A673 (cell line): Measurements from ENCODE around the gene GABPA. TPM values are rescaled to one million over a fixed set of nuclear protein-coding genes. Genes with fewer than 3 reads are reported as not detected.

Experiments
- BruUV-seq: library from RNA; stranded (reverse); fragments of 400-500 nt; replicated peaks from 2 replicates; lab custom pipeline; 2021; lab: Mats Ljungman, UMichigan
- CTCF ChIA-PET: fragments of 300-600 bp; sonication (Branson Sonifier 250); formaldehyde crosslinking; loops from one replicate; lab custom pipeline; 2022; ENCODE audit warnings: antibody characterized with exemption; lab: Charles Lee
- POLR2A ChIA-PET: fragments of 300-600 bp; sonication (Branson Sonifier 250); formaldehyde crosslinking; loops from one replicate; lab custom pipeline; 2022; ENCODE audit warnings: antibody characterized with exemption; ENCODE audit not compliant: low non-redundant PET; lab: Charles Lee
- DNase-seq: peaks from one replicate; pipeline ENCODE4 v3.0.0-alpha.2; 2015; ENCODE audit warnings: low spot score
- H3K27ac ChIP-seq: fragments of 200-600 bp; sonication (generic); 2 replicates; pipeline ENCODE4 v1.5.1; 2016; ENCODE audit warnings: mixed run types, low read depth, mild to moderate bottlenecking, mixed read lengths, antibody characterized with exemption, low read length; ENCODE audit not compliant: poor library complexity, severe bottlenecking
- H3K27me3 ChIP-seq: fragments of 200-600 bp; sonication (generic); replicated peaks from 2 replicates; pipeline ENCODE4 v1.6.1; 2017; ENCODE audit warnings: mixed run types, low read depth, mild to moderate bottlenecking, mixed read lengths, antibody characterized with exemption, low read length; ENCODE audit not compliant: insufficient read depth, poor library complexity
- H3K36me3 ChIP-seq: fragments of 200-600 bp; sonication (generic); 2 replicates; pipeline ENCODE4 v1.6.1; 2016; ENCODE audit warnings: mixed run types, mild to moderate bottlenecking, mixed read lengths, antibody characterized with exemption, low read length; ENCODE audit not compliant: insufficient read depth, poor library complexity, severe bottlenecking
- H3K4me1 ChIP-seq: fragments of 200-600 bp; sonication (generic); 2 replicates; pipeline ENCODE4 v1.6.1; 2017; ENCODE audit warnings: mixed run types, mild to moderate bottlenecking, mixed read lengths, antibody characterized with exemption, low read length; ENCODE audit not compliant: insufficient read depth, poor library complexity, severe bottlenecking
- H3K4me3 ChIP-seq: fragments of 200-600 bp; sonication (generic); 2 replicates; pipeline ENCODE4 v1.5.1; 2016; ENCODE audit warnings: low read depth, mixed run types, mild to moderate bottlenecking, mixed read lengths, low read length; ENCODE audit not compliant: poor library complexity, severe bottlenecking
- H3K9me3 ChIP-seq: fragments of 200-600 bp; sonication (generic); 2 replicates; pipeline ENCODE4 v1.6.1; 2016; ENCODE audit warnings: mixed run types, low read depth, mild to moderate bottlenecking, mixed read lengths, antibody characterized with exemption, low read length; ENCODE audit not compliant: poor library complexity, severe bottlenecking
- CTCF ChIP-seq: fragments of 300-800, 200-600 bp; sonication (generic); conservative IDR thresholded peaks from 2 replicates; pipeline ENCODE4 v1.5.1; 2017; ENCODE audit warnings: low read depth, mild to moderate bottlenecking, antibody characterized with exemption, low read length, moderate library complexity, mixed read lengths
- EZH2 ChIP-seq: fragments of 200-600 bp; sonication (generic); IDR thresholded peaks from 2 replicates; pipeline ENCODE4 v1.6.1; 2017; ENCODE audit warnings: borderline replicate concordance, low read depth, mild to moderate bottlenecking, mixed read lengths, antibody characterized with exemption, low read length; ENCODE audit not compliant: poor library complexity, severe bottlenecking
- intact Hi-C: fragments of 100-400 bp; cut with micrococcal nuclease; formaldehyde crosslinking; loops from one replicate; pipeline ENCODE4 v1.10.0; 2022; ENCODE audit not compliant: unreplicated experiment
- total RNA-seq: library from RNA; stranded (reverse); gene quantifications from 2 replicates; pipeline ENCODE4 v1.2.3, GENCODE V29; 2021

Gene GABPA
- total RNA-seq, 1 experiment from 2014 or later: 26.2 TPM

DNA sequence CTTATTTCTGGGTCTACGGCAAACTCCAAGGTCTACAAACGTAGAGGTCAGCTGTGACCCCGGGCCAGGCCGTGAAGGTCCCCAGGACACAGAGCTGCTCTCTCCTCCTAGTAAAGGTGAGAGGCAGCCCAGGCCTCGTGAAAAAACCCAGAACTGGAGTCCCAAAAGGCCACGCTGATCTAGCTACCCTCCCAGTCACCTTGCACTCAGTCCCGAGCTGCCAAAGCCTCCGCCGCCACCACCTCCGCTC is 193 bp upstream of the GABPA start:
- Histone ChIP-seq H3K27ac (peak overlapping the region; percentile 99), H3K4me3 (peak overlapping the region; percentile 89), H3K27me3 (no peaks in the 10 kb centered on the region), H3K36me3 (peaks cover 6% of the 10 kb centered on the region), H3K9me3 (no peaks in the 10 kb centered on the region), H3K4me1 (peaks cover 16% of the 10 kb centered on the region)
- ChIA-PET CTCF (interaction anchor here (1.0 kb wide), 1 partner anchor 128 kb away, joined by 3 read pairs; no protein-coding TSS in a partner anchor), POLR2A (no interaction called here)
- DNase-seq: no peak
- BruUV-seq: no TSS peak
- no peak for TF ChIP-seq EZH2
- TF ChIP-seq CTCF: no peak
- intact Hi-C loops: loop anchor here (10.0 kb wide), 1 partner anchor 130 kb away; no protein-coding TSS in a partner anchor

DNA sequence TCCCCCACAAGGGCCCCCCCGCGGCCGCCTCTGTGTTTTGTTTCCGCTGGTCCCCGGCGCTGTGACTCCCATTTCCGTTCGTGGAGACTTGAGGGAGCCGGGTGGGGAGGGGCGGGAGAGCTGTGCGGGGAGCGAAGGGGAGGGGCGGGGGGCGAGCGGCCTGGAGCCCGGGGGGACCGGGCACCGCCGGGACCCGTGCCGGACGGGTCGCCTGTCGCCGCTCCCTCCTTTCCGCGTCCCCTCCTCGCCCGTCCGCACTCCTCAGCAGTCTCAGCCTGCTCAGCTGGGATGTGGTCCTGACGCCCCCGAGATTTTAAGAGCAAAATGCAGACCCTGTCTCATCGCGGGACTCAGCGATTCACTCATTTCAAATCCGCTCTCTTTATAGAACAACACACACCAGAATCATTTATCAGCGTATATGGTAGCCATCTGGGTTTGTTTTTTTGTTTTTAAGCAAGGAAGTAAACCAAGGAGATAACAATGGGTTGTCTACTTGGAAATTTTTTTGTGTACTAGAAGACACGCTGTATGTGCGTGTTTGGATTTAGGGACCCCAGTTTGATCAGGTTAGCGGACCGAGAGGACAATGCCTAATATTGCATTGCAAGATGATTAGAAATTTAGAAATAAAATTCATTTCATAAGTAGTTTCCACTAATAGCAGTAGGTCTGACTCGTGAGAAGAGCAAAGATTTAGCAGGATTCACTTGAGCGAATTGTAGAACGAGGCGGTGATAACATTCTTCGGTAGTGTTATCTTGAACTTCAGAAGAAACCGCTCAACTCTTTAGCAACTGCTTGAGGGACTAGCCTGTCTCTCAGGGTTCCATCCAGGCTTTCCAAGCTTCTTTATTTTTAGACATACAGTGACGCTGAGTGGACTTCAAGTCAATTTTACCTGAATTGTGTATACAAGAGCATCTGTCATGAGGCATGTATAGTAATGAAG is 1.1 kb downstream of the GABPA start:
- peaks cover 16% of the 10 kb centered on the region for H3K4me1 ChIP-seq
- TF ChIP-seq CTCF (no peak), EZH2 (no peak)
- intact Hi-C loops: loop anchor here (1.0 to 10.0 kb wide), 2 partner anchors 128 to 129 kb away; no protein-coding TSS in a partner anchor
- H3K9me3 ChIP-seq: no peaks in the 10 kb centered on the region
- H3K27me3 ChIP-seq: no peaks in the 10 kb centered on the region
- BruUV-seq: TSS peak; percentile 41
- CTCF ChIA-PET: interaction anchor here (1.1 kb wide), 1 partner anchor 27 kb away, joined by 3 read pairs; no protein-coding TSS in a partner anchor
- peak overlapping the region; percentile 99 for H3K27ac ChIP-seq
- peak overlapping the region; percentile 89 for H3K4me3 ChIP-seq
- no peaks in the 10 kb centered on the region for H3K36me3 ChIP-seq
- POLR2A ChIA-PET: no interaction called here
- DNase-seq: peak; percentile 93

DNA sequence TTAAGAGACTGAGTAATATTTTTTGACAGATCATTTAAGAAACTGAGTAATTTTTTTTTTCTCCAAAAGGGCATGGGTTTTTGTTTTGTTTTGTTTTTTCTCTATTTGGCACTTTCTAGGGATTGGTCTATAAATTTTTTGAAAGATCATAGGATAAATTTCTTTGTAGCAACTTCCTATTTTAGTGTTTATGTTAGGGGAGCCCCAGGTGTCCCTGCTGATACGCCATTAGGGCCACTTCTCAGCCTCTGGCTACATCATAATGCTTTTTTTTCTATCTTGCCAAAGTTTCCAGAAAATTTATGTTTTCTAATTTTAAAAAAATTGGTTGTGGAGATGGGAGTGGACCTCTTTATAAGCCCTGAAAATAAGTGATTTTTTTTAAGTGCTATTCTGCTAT is 2.6 kb downstream of the GABPA start:
- Histone ChIP-seq H3K9me3 (no peaks in the 10 kb centered on the region), H3K36me3 (no peaks in the 10 kb centered on the region), H3K27ac (peak overlapping the region; percentile 40), H3K4me3 (peak overlapping the region; percentile 89), H3K4me1 (peaks cover 16% of the 10 kb centered on the region), H3K27me3 (no peaks in the 10 kb centered on the region)
- ChIA-PET CTCF (no interaction called here), POLR2A (no interaction called here)
- no TSS peak for BruUV-seq
- no peak for DNase-seq
- intact Hi-C loops: loop anchor here (10.0 kb wide), 1 partner anchor 127 kb away; no protein-coding TSS in a partner anchor
- TF ChIP-seq EZH2: no peak
- TF ChIP-seq CTCF: no peak
